ENCODE measurements around the gene DEF6.
A peak's percentile ranks its signal among the peaks of the same experiment; 100 is the strongest.

DEF6 gene

GRCh38 chr6:35265523-35265922, 32.1 kb upstream of the DEF6 start:
- Mint-ChIP-seq H3K9me3 (no peaks in the 10 kb centered on the region), H3K4me3 (peak overlapping the region in 1 of 2 donors; percentile 4), H3K27me3 (no peaks in the 10 kb centered on the region), H3K4me1 (peaks cover 45 to 68% of the 10 kb centered on the region in 2 donors), H3K27ac (no peak overlapping the region), H3K36me3 (peaks cover 9 to 30% of the 10 kb centered on the region in 2 donors)
- no peak for DNase-seq
- peak; percentile 49 to 73 for ATAC-seq (replicated peaks)

- Mint-ChIP-seq H3K27ac (no peak overlapping the region), H3K36me3 (peaks cover 9 to 31% of the 10 kb centered on the region in 2 donors), H3K4me1 (peaks cover 30 to 51% of the 10 kb centered on the region in 2 donors), H3K4me3 (no peak overlapping the region), H3K9me3 (no peaks in the 10 kb centered on the region), H3K27me3 (no peaks in the 10 kb centered on the region)
- no peak for DNase-seq
- ATAC-seq (replicated peaks), result no peak
Observed at GRCh38 chr6:35267446-35267845, 30.2 kb upstream of the DEF6 start.

GRCh38 chr6:35267897-35268296, 29.7 kb upstream of the DEF6 start:
- ATAC-seq (replicated peaks) (peak in 1 of 2 donors; percentile 44), DNase-seq (no peak)
- Mint-ChIP-seq H3K36me3 (peaks cover 7 to 29% of the 10 kb centered on the region in 2 donors), H3K27me3 (no peaks in the 10 kb centered on the region), H3K9me3 (no peaks in the 10 kb centered on the region), H3K4me1 (peaks cover 26 to 47% of the 10 kb centered on the region in 2 donors), H3K27ac (peak overlapping the region; percentile 56), H3K4me3 (no peak overlapping the region)

GRCh38 chr6:35272005-35272404, 25.6 kb upstream of the DEF6 start:
- ATAC-seq (replicated peaks) (no peak), DNase-seq (no peak)
- Mint-ChIP-seq H3K4me3 (no peak overlapping the region), H3K27ac (no peak overlapping the region), H3K36me3 (peaks cover 2 to 18% of the 10 kb centered on the region in 2 donors), H3K9me3 (no peaks in the 10 kb centered on the region), H3K27me3 (no peaks in the 10 kb centered on the region), H3K4me1 (peaks cover 9 to 25% of the 10 kb centered on the region in 2 donors)

- no peak for ATAC-seq (replicated peaks)
- H3K4me3 Mint-ChIP-seq, result no peak overlapping the region
- peaks cover 2 to 15% of the 10 kb centered on the region in 2 donors for H3K36me3 Mint-ChIP-seq
- peaks cover 5 to 15% of the 10 kb centered on the region in 2 donors for H3K4me1 Mint-ChIP-seq
- H3K9me3 Mint-ChIP-seq, result no peaks in the 10 kb centered on the region
- DNase-seq, result no peak
- H3K27me3 Mint-ChIP-seq, result no peaks in the 10 kb centered on the region
- no peak overlapping the region for H3K27ac Mint-ChIP-seq
Observed at GRCh38 chr6:35273822-35274559, 23.6 kb upstream of the DEF6 start.

- no peaks in the 10 kb centered on the region for H3K9me3 Mint-ChIP-seq
- no peak overlapping the region for H3K4me3 Mint-ChIP-seq
- H3K27me3 Mint-ChIP-seq, result no peaks in the 10 kb centered on the region
- H3K27ac Mint-ChIP-seq, result no peak overlapping the region
- DNase-seq, result no peak
- no peak for ATAC-seq (replicated peaks)
- H3K36me3 Mint-ChIP-seq, result peaks cover 6 to 12% of the 10 kb centered on the region in 2 donors
- peaks cover 5 to 10% of the 10 kb centered on the region in 2 donors for H3K4me1 Mint-ChIP-seq
Observed at GRCh38 chr6:35275744-35276260, 21.8 kb upstream of the DEF6 start.

- H3K9me3 Mint-ChIP-seq, result no peaks in the 10 kb centered on the region
Observed at GRCh38 chr6:35278708-35279107, 18.9 kb upstream of the DEF6 start.

GRCh38 chr6:35280903-35281302, 16.7 kb upstream of the DEF6 start:
- H3K36me3 Mint-ChIP-seq, result peaks cover 23 to 31% of the 10 kb centered on the region in 2 donors
- DNase-seq (no peak), ATAC-seq (replicated peaks) (no peak)
- no peaks in the 10 kb centered on the region for H3K9me3 Mint-ChIP-seq
- no peak overlapping the region for H3K4me3 Mint-ChIP-seq
- H3K4me1 Mint-ChIP-seq, result no peaks in the 10 kb centered on the region
- no peaks in the 10 kb centered on the region for H3K27me3 Mint-ChIP-seq
- H3K27ac Mint-ChIP-seq, result no peak overlapping the region

More at GRCh38 chr6:35278708-35279107, 18.9 kb upstream of the DEF6 start:
- DNase-seq, result no peak
- peaks cover 18 to 25% of the 10 kb centered on the region in 2 donors for H3K36me3 Mint-ChIP-seq
- no peak overlapping the region for H3K27ac Mint-ChIP-seq
- H3K4me1 Mint-ChIP-seq, result peaks cover 5 to 10% of the 10 kb centered on the region in 2 donors
- no peaks in the 10 kb centered on the region for H3K27me3 Mint-ChIP-seq
- no peak overlapping the region for H3K4me3 Mint-ChIP-seq
- no peak for ATAC-seq (replicated peaks)

GRCh38 chr6:35282472-35282871, 15.1 kb upstream of the DEF6 start:
- Mint-ChIP-seq H3K9me3 (no peaks in the 10 kb centered on the region), H3K4me1 (no peaks in the 10 kb centered on the region), H3K27me3 (no peaks in the 10 kb centered on the region), H3K4me3 (no peak overlapping the region), H3K27ac (no peak overlapping the region), H3K36me3 (peaks cover 36 to 46% of the 10 kb centered on the region in 2 donors)
- ATAC-seq (replicated peaks) (no peak), DNase-seq (no peak)

- DNase-seq, result no peak
- no peak for ATAC-seq (replicated peaks)
- Mint-ChIP-seq H3K27me3 (no peaks in the 10 kb centered on the region), H3K4me3 (no peak overlapping the region), H3K27ac (no peak overlapping the region), H3K9me3 (no peaks in the 10 kb centered on the region), H3K36me3 (peaks cover 38 to 50% of the 10 kb centered on the region in 2 donors), H3K4me1 (no peaks in the 10 kb centered on the region)
Observed at GRCh38 chr6:35283361-35283760, 14.3 kb upstream of the DEF6 start.

- Mint-ChIP-seq H3K4me1 (peaks cover 11 to 12% of the 10 kb centered on the region in 2 donors), H3K4me3 (no peak overlapping the region), H3K9me3 (no peaks in the 10 kb centered on the region), H3K36me3 (peaks cover 44 to 69% of the 10 kb centered on the region in 2 donors), H3K27ac (no peak overlapping the region), H3K27me3 (no peaks in the 10 kb centered on the region)
- no peak for DNase-seq
- no peak for ATAC-seq (replicated peaks)
Observed at GRCh38 chr6:35287671-35288396, 9.8 kb upstream of the DEF6 start.

GRCh38 chr6:35288834-35289233, 8.8 kb upstream of the DEF6 start:
- Mint-ChIP-seq H3K9me3 (no peaks in the 10 kb centered on the region), H3K27ac (no peak overlapping the region), H3K36me3 (peaks cover 45 to 66% of the 10 kb centered on the region in 2 donors), H3K4me1 (peaks cover 11 to 12% of the 10 kb centered on the region in 2 donors), H3K4me3 (no peak overlapping the region), H3K27me3 (no peaks in the 10 kb centered on the region)
- no peak for ATAC-seq (replicated peaks)
- DNase-seq, result no peak

- Mint-ChIP-seq H3K27me3 (no peaks in the 10 kb centered on the region), H3K4me3 (no peak overlapping the region), H3K27ac (no peak overlapping the region), H3K4me1 (peaks cover 11 to 14% of the 10 kb centered on the region in 2 donors), H3K36me3 (peaks cover 53 to 72% of the 10 kb centered on the region in 2 donors), H3K9me3 (no peaks in the 10 kb centered on the region)
- DNase-seq (no peak), ATAC-seq (replicated peaks) (no peak)
Observed at GRCh38 chr6:35291491-35291890, 6.1 kb upstream of the DEF6 start.

- H3K4me3 Mint-ChIP-seq, result no peak overlapping the region
- no peaks in the 10 kb centered on the region for H3K27me3 Mint-ChIP-seq
- DNase-seq, result no peak
- H3K4me1 Mint-ChIP-seq, result peaks cover 15 to 16% of the 10 kb centered on the region in 2 donors
- no peak for ATAC-seq (replicated peaks)
- H3K36me3 Mint-ChIP-seq, result peaks cover 47 to 66% of the 10 kb centered on the region in 2 donors
- H3K27ac Mint-ChIP-seq, result peak overlapping the region; percentile 44
- no peaks in the 10 kb centered on the region for H3K9me3 Mint-ChIP-seq
Observed at GRCh38 chr6:35292494-35292893, 5.1 kb upstream of the DEF6 start.

All from stimulated activated naive B cell treated with anti-CD40 and anti-IgM and Interleukin-4, amounts not matched to agents 10 μg/mL and 1 μg/mL and 100 μg/mL, for 72 hours (primary cell).